ENCODE data around the gene CRB1. TPM values are rescaled to one million over a fixed set of nuclear protein-coding genes. Genes with fewer than 3 reads are reported as not detected.

Gene CRB1
- total RNA-seq, 1 donor from 2014 or later, result not detected

DNA sequence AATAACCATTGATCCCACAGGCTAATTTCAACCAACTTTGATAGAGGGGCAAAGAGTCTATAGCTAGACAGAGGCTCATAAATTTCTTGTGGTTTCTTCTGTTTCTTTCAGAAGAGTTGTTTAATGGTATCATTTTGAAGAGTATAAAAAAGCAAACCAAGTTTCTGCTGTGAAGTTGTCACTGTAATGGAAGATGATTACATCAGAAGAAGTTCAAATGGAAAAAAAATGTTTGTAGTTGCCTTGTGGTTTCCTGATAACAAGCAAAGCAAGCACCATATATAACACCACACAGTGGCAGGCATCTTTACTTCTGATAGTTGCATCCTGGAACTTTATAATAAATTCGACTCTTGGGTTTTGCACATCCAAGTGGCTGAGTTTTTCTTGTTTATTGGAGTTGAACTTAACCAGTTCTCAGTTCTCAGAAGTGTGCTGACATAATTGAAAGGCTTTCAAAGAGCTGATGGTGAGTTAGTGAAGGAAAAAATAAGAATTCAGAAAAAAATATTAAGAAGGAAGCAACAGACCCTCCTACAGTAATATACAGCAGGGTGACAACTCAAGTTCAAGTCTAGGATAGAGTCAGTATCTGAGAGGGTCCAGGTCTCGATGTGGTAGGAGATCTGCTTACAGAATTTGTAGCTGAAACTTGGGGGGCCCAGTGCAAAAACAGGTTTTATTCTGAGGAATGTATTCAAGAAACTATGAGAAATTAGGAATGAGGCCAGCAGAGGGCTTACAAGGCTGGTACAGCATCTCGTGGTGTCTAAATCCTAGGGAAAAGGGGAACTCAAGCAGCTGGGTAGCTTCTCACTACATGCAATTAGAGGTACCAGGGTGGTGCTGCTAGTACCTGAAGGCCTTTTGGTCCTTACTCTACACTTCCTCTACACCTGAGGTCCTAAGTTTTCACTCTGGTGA lies 123.5 kb downstream of the CRB1 start:
- no peak for DNase-seq (ENCODE audit: low spot score)
- no peak overlapping the region for H3K27ac Mint-ChIP-seq (ENCODE audit: unreplicated experiment)
- H3K36me3 Mint-ChIP-seq (ENCODE audit: low read depth, unreplicated experiment), result no peaks in the 10 kb centered on the region

DNA sequence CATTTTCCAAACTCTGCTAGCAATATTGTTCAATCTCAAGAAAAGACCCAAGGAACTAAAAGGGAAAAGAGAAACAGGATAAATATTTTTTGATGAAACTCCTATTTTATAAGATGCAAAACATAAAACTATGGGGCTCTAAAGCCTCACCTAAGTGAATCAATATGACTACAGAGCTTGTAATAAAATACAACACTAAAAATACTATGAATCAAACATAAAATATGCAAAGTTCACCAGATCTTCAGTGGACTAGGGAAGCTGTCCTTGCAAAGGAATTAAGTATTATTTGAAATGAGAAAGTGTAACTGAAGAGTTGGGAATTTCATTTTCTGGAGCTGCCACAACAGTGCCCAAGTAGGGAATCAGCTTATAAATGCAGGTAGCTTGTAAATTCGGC lies 124.5 kb downstream of the CRB1 start:
- DNase-seq (ENCODE audit: low spot score), result no peak
- no peaks in the 10 kb centered on the region for H3K36me3 Mint-ChIP-seq (ENCODE audit: low read depth, unreplicated experiment)
- no peaks in the 10 kb centered on the region for H3K9me3 Mint-ChIP-seq (ENCODE audit: unreplicated experiment)
- H3K4me1 Mint-ChIP-seq (ENCODE audit: unreplicated experiment), result peaks cover 10% of the 10 kb centered on the region
- H3K27ac Mint-ChIP-seq (ENCODE audit: unreplicated experiment), result no peak overlapping the region
- no peaks in the 10 kb centered on the region for H3K27me3 Mint-ChIP-seq (ENCODE audit: unreplicated experiment)
- TF ChIP-seq CTCF (IDR thresholded peaks at IDR 0.05; ENCODE audit: unreplicated experiment), result no peak
- no peak overlapping the region for H3K4me3 Mint-ChIP-seq (ENCODE audit: unreplicated experiment)

More for the DNA sequence above, 123.5 kb downstream of the CRB1 start:
- Mint-ChIP-seq H3K9me3 (ENCODE audit: unreplicated experiment) (no peaks in the 10 kb centered on the region), H3K27me3 (ENCODE audit: unreplicated experiment) (no peaks in the 10 kb centered on the region), H3K4me1 (ENCODE audit: unreplicated experiment) (peaks cover 10% of the 10 kb centered on the region), H3K4me3 (ENCODE audit: unreplicated experiment) (no peak overlapping the region)
- TF ChIP-seq CTCF (IDR thresholded peaks at IDR 0.05; ENCODE audit: unreplicated experiment), result no peak

DNA sequence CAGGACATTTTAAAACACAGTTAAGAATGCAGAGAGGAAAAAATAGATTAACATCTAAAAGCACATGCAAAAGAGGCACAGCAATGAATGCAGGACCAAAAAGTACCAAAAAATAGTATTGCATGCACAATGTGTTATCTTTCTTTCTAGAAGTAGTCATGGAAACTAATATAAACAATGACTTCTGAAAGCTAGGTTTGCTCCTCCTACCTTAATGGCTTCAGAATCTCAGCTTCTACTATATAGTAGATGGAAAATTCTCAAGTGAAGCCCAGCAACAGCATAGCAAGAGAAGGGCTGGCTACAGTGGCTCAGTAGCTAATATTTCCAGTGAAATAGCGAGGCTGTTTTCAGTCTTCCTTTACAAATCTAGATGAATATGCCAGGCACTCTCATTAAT lies 125.1 kb downstream of the CRB1 start:
- Mint-ChIP-seq H3K27ac (ENCODE audit: unreplicated experiment) (no peak overlapping the region), H3K4me1 (ENCODE audit: unreplicated experiment) (peaks cover 10% of the 10 kb centered on the region), H3K27me3 (ENCODE audit: unreplicated experiment) (no peaks in the 10 kb centered on the region), H3K4me3 (ENCODE audit: unreplicated experiment) (no peak overlapping the region), H3K9me3 (ENCODE audit: unreplicated experiment) (no peaks in the 10 kb centered on the region), H3K36me3 (ENCODE audit: low read depth, unreplicated experiment) (no peaks in the 10 kb centered on the region)
- DNase-seq (ENCODE audit: low spot score), result no peak
- no peak for TF ChIP-seq CTCF (IDR thresholded peaks at IDR 0.05; ENCODE audit: unreplicated experiment)

GRCh38 chr1:197393772-197394171 lies 125.7 kb downstream of the CRB1 start:
- peaks cover 10% of the 10 kb centered on the region for H3K4me1 Mint-ChIP-seq (ENCODE audit: unreplicated experiment)

More at GRCh38 chr1:197393772-197394171, 125.7 kb downstream of the CRB1 start:
- Mint-ChIP-seq H3K27ac (ENCODE audit: unreplicated experiment) (no peak overlapping the region), H3K9me3 (ENCODE audit: unreplicated experiment) (no peaks in the 10 kb centered on the region), H3K27me3 (ENCODE audit: unreplicated experiment) (no peaks in the 10 kb centered on the region), H3K36me3 (ENCODE audit: low read depth, unreplicated experiment) (no peaks in the 10 kb centered on the region), H3K4me3 (ENCODE audit: unreplicated experiment) (no peak overlapping the region)
- no peak for TF ChIP-seq CTCF (IDR thresholded peaks at IDR 0.05; ENCODE audit: unreplicated experiment)
- no peak for DNase-seq (ENCODE audit: low spot score)

Data from endothelial cell (in vitro differentiated cells).